Stimulated activated CD4-positive, alpha-beta T cell treated with anti-CD3 and anti-CD28 coated beads, Interleukin-1b, Interleukin-23, amount 100 ng/mL, for 24 hours (primary cell): ENCODE results near the gene KCNH2.
A peak's percentile ranks its signal among the peaks of the same experiment; 100 is the strongest.

Experiments used
- DNase-seq, 4 experiments: peaks; one replicate each; pipeline ENCODE4 v3.0.0-alpha.2; 2020; ENCODE audit warnings: low read depth in 4 of 4, low spot score in 1 of 4

The KCNH2 gene

DNA sequence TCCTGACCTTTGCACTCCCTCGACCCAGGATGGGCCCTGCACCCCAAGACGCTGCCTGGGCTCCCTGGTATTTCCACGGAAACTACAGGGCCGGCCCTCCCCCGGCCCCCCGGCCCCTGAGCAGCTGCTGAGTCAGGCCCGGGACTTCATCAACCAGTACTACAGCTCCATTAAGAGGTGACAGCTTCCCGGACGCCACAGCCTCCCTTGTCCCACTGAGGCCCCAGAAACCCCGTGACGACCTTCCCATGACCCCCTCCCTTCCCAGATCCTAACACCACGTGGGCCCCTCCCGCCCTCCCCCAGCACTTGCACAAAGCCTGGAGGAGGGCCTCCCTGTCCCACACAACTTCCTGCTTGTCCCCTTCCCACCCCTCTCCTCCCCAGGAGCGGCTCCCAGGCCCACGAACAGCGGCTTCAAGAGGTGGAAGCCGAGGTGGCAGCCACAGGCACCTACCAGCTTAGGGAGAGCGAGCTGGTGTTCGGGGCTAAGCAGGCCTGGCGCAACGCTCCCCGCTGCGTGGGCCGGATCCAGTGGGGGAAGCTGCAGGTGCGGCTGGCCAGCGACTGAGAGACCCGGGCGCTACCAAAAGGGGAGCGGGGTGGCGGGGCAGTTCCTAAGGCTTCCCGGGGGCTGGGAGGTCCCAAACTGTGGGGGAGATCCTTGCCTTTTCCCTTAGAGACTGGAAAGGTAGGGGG is 18.4 kb upstream of the KCNH2 start:
- no peak for DNase-seq

- DNase-seq: no peak
Measured at GRCh38 chr7:150994838-150995510, 16.9 kb upstream of the KCNH2 start.

DNA sequence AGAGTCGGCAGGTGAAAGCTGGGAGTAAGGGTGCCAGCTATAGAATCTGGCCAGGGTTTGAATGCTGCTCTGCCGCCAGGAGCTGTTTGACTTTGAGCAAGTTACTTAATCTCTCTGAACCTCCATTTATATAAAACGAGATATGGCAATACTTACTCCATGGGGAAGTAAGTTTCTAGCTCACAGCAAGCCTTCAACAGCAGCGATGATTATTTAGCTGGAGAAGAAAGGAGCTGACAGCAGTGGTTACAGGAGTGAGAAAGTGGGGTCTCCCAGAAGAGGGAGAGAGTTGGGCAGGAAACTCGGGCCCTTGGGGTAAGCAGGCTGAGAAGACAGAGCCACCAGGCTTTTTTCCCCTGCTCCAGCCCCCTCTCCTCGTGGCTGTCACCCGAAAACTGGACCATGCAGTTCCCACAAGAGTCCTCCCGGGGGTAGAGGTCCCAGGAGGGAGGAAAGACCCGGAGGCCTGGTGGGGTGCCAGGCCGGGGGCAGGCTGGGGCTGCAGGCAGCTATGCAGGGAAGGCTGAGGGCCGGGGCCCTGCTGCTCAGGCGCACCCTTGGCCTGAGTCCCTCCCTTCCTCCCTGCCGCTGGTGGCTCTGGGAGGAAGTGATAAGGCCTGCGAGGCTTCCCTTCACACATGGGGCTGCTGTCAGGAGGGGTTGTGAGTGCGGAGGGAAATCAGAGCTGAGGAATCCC is 16.2 kb upstream of the KCNH2 start:
- no peak for DNase-seq

- DNase-seq: no peak
Measured at GRCh38 chr7:150993511-150993910, 15.4 kb upstream of the KCNH2 start.

DNA sequence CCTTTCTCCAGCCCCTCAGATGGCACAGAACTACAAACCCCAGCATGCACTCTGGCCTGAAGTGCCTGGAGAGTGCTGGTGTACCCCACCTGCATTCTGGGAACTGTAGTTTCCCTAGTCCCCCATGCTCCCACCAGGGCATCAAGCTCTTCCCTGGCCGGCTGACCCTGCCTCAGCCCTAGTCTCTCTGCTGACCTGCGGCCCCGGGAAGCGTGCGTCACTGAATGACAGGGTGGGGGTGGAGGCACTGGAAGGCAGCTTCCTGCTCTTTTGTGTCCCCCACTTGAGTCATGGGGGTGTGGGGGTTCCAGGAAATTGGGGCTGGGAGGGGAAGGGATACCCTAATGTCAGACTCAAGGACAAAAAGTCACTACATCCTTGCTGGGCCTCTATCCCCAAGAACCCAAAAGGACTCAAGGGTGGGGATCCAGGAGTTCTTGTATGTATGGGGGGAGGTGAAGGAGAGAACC is 14.7 kb upstream of the KCNH2 start:
- no peak for DNase-seq

- DNase-seq: no peak
Measured at GRCh38 chr7:150992051-150992640, 14.0 kb upstream of the KCNH2 start.

DNA sequence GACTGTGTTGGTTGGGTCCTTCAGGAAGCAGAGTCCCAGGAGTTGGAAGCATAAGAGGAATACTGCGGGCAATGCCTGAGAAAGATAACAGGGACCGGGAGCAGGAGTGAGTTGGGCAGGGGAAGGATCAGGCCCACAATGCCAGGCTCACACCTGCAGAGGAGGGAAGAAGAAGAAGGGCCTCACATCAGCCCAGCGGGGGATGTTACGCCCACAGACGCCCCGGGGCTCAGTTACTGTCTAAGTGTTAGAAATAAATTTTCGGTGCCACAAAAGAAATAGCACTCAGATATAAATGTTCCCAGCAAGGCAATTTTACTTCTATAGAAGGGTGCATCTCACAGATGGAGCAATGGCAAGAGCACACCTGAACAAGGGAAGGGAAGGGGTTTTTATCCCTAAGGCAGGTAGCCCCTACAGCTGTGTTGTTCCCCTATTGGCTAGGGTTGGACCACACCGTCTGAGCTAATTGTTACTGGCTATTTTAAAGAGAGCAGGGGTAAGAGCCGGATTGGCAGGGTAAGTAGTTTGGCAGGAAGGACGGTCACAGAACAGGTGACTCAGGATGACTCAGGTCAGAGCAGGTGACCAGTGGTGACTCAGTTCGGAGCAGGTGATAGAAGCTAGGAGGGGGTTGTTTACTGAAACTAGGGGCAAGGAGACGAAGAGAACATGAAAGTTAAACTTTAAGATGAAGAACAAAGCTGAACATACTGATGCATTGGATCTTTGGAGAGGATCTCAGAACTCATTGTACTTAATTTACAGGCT is 12.5 kb upstream of the KCNH2 start, which contains the start of gene NOS3:
Gene NOS3 (plus strand): TSS at position 602 of the 771 bp plus-strand sequence. CDS start 2,787 bp downstream, outside the sequence.
- no peak for DNase-seq

DNA sequence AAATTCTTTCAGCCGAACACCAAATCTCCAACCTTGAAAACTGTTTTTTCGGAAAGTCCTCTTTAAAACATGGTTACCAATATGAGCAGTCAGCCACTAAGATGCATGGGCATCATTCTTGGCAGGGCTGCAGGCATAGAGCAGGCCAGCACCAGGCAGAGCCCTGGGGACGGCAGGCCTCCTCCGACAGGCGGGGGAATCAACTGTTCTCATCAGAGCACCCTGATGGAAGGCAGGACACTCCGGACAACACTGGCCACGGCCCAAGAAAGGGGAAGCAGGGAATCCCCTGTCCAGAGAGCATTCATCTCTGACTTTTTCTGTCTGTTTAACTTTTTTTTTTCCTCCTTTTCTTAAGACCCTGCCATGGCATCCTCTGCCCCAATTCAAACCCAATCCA is 11.3 kb upstream of the KCNH2 start:
- DNase-seq: no peak

- peak in 3 of 4 experiments; percentile 45 to 56 (median 48) for DNase-seq
Measured at GRCh38 chr7:150988230-150989226, 10.4 kb upstream of the KCNH2 start.

- no peak for DNase-seq
Measured at GRCh38 chr7:150986556-150986955, 8.4 kb upstream of the KCNH2 start.

DNA sequence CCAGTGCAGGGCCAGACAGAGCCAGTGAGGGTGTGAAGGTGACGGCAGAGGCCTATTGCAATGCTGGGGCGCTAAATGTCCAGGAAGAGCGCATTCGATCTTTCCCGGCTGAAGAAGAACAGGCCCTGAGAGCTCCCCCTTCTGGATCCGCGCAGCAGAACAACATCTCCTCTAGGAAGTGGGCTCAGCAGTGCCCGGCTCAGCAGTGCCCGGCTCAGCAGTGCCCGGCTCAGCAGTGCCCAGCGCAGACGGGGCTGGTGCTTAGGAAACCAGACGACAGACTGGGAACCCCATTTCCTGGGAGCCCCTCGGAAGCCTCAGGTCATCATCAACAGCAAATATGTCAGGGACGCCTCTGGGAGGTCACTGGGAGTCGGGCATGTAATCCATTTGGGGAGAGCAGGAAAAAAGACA is 8.0 kb upstream of the KCNH2 start:
- DNase-seq: peak in 1 of 4 experiments; percentile 45

DNA sequence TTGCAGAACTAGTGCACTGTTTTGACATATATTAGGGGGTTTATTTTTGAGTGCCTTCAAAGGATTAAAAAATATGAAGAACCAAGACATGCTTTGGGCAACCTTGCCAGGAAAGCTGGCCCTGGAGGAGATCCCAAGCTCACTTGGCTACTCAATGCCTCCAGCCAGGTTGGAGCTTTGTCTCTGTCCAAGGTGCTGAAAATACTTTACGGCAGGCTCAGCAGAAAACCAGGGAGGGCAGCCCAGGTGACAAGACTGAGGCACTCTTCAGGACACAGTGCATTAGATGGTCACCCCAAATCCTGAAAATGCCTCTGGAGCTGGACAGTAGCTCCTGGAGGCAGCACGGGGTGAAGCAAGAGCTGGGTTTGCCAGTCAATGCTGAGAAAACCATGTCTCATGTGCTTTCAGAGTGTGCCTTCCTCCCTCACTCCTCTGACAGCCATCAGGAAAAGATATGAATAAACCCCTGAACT is 5.8 kb upstream of the KCNH2 start:
- DNase-seq: no peak

- no peak for DNase-seq
Measured at GRCh38 chr7:150982351-150982750, 4.2 kb upstream of the KCNH2 start.

DNA sequence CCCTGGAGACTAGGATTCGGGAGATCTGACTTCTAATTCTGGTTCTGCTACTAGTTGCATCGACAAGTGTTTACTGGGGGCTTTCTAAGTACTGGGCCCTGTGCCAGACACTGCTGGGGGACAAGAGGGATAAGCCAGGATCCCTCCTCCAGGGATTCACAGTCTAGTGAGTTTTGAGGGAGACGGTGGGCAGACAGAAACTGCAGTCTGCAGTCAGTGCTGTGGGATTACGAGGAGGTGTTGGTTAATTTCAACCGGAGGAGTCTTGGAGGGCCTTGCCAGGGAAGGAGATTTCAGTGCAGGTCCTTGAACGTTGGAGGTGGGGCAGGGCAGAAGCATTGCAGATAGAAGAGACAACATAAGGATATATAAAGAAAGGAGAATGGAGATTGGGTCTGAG is 3.5 kb upstream of the KCNH2 start:
- DNase-seq: no peak

DNA sequence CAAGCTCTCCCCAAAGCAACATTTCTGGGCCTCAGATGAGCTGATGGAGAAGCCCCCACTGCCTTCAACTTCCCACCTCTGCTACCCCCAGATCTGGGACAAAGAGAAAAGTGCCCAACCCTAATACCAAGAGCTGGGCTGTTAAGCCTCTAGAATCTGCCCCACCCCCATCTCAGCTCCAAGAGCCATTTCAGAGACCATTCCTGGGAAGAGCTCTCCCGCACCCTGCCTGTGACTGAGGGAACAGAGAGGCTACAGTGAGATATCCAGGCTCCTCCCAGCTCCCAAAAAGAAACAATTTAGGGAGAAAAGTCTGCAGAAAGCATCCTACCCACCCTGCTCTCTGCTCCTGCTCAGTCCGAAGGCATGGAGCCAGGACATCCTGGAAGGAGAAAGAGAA is 2.5 kb upstream of the KCNH2 start:
- DNase-seq: no peak

DNA sequence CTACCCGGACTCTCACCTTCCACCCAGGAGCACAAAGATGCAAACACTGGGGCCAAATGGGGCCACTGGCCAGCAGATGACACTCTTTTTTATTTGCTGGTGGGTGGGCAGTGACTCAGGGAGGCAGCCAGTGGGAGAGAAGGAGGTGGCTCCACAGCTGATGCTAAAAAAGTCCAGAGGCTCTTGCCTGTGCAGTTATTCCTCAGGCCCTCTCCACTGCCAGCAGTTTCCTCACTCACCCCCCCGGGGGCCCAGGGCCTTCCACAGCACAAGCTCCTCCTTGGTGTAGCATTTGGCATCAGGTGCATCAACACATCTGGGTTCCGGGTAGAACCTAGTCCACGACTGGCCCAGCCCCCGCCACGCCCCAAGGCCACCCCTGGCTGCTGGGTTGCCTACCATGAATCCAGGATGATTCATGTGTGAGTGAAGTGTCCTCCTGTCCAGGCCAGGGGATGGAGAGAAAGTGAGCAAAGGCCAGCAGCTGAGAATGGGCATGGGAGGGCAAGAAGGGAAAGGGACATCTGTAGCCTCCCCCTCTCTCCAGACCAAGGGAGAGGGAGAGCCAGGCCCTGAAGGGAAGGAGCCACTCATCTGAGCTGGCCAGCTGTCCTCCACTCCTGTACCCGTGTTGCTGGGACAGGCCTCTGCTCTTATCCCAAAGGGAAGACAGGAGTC is 1.7 kb upstream of the KCNH2 start:
- no peak for DNase-seq

- DNase-seq: no peak
Measured at GRCh38 chr7:150977382-150978125, 567 bp downstream of the KCNH2 start.
